Stimulated activated CD8-positive, alpha-beta memory T cell treated with anti-CD3 and anti-CD28 coated beads, Interleukin-4, amount 100 ng/mL, for 48 hours (primary cell): ENCODE measurements around the gene KIF16B.
"Not testable (repeated sequence)": the region's sequence is repeated elsewhere in the genome, so short reads cannot be mapped to it uniquely, and the experiment has no call there.

Experiments
- DNase-seq: peaks from one replicate; pipeline ENCODE4 v3.0.0-alpha.2; 2020

KIF16B gene

DNA sequence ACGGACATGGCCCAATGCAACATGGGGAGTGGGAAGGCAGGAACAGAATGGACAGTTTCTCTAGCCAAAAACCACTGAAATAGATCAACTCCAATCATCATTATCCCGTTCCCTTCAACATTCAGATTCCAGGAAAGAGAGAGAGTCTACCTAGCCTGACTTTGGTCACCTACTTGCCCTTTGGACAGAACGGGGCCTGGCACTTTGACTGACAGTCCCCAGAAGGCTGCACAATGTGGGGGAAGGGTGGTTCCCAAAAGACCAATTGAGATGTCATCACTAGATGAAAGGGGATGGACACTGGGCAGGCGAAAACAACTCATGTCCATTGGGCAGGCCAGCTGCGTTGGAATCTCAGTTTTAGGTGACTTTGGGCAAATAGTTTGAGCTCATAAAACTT lies 15.0 kb upstream of the KIF16B start:
- no peak for DNase-seq

DNA sequence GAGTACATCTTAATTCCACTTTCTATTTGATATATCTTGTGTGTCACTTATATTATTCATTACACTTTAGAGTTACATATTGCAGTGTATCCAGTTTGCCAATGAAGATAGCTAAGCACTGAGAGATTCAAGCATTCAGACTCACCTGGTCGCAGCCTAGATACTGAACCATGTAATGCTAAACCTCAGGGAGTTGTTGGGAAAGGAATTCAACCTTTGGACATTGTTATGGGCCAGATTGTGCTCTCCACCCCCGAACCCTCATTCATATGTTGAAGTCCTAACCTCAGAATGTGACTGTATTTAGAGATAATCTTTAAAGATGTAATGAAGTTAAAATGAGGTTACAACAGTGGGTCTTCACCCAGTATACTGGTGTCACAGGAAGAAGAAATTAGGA lies 13.8 kb upstream of the KIF16B start:
- DNase-seq: no peak

- no peak for DNase-seq
Observed at GRCh38 chr20:16583474-16583873, 10.2 kb upstream of the KIF16B start.

DNA sequence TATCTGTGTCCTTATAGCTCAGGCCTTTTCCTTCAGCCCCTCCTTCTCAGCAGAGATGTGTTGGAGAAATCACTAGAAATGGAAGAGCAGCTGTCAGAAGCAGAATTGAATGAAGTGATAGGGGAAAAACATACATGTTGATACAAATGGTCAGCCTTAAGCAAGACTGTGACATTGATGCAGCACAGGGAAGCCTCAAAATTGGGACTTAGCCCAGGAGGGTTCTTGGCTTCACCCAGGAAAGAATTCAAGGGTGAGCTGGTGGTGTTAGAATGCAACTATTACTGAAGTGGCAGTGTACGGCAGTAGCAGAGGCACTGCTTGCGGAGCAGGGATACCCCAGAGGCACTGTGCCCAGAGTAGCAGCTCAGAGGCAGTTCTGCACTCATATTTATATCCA lies 8.0 kb upstream of the KIF16B start:
- DNase-seq: no peak

DNA sequence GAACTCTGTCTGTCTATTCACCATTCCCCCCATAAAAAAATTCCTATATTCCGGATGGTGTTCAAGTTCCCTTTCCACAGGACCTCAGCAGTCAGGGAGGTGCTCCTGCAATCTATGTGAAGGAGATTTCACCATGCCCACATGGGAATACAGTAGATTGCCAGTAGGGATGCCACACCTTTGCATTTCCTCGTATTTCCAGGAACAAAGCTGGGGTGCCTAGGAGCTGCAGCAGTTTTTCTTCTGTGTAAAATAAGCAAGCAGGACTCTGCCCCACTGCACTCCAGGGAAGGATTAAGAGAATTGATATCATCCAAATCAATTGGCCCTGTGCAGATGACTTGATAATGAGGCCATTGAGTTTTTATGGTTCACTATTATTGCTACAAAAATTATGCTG lies 7.4 kb upstream of the KIF16B start:
- DNase-seq: no peak

DNA sequence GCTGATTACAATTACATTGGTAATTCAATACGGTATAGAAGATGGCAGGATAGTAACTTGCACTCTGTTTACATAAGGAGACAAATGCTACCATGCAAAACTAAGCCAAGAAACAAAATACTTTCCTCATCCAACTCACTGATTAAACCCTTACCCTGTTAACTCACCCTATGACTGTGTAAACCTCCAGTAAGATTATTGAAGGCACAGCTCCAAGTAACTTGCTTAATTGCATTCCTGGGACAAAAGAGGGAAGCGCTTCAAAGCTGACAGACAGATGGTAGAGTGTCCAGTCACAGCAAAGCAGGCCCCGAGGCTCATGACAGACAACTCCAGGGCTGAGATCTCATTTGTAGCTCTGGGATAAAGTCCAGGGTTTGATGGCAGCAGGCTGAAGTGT lies 6.9 kb upstream of the KIF16B start:
- no peak for DNase-seq

- DNase-seq: no peak
Observed at GRCh38 chr20:16576219-16576618, 3.0 kb upstream of the KIF16B start.

- peak; percentile 29 for DNase-seq
Observed at GRCh38 chr20:16575390-16576140, 2.3 kb upstream of the KIF16B start.

GRCh38 chr20:16574656-16575355 lies 1.6 kb upstream of the KIF16B start:
- peak; percentile 86 for DNase-seq

DNA sequence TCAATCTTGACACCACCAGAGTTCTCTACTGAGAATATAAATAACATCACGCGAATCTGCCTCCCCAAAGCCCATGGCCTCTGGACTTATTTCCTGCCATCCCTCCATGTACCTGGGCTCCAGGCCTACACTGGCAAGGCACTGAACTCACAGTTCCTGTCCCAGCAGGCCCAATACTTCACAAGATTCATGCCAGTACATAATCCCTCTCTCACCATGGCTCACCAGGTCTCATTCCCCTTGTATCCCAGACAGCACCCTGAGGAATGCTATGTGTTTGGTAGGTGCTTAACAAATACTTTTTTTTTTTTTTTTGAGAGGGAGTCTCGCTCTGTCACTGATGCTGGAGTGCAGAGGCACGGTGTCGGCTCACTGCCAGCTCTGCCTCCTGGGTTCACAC lies 1.9 kb downstream of the KIF16B start:
- DNase-seq: no peak

DNA sequence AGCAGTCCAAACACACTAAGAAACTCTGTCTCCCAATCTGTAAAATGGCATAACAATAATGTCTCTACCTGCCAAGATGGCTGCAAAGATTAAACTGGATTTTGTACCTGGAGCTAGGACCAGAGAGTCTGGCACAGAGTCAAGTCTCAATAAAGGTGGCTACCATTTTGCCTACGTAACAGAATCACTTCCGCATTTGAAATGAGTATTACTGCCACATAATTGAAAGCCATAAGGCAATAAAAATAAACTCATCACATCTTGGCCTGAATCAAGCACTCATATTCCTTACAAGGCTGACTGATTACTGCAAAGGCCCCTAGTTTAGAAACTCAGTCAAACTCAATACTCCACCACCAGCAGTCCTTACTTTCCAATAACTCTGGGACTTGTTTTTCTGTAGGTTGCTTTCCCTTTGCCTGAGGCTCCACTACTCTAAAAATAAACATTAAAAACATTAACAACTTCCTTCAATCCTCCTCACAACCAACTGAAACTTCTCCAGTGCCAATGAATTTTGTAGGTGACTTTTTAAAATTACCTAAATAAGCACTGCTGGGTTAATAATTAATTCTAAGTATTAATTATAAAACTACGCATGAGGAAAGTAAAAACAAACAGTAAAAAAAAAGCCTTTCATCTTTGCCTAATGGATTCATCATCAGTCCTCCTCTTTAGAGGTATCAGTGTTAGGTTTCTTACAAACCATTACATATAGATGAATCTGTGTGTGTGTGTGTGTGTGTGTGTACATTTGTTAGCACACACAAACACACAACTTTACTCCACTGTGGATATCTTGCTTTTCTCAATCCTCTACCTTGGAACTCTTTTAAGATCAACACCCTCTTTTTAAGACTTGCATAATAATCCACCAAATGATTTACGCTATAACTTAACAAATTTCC lies 3.7 kb downstream of the KIF16B start:
- no peak for DNase-seq

DNA sequence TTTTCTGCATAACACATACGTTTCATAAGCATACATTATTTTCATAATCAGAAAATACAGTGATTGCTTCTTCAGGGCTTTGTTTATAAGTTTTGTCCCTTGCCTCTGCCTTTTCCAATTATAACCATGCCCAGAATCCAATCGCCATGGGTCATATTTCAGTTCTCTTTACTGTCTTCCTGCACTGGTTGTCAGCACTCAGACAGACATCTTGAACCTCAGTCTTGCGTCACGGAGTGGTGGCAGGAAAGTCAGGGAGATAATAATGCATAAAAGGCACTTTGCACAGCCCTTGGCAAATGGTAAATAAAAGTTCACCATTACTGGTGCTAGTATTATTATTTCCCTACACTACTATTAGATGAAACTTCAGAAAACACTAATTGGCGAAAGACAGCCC lies 7.2 kb downstream of the KIF16B start:
- DNase-seq: no peak

DNA sequence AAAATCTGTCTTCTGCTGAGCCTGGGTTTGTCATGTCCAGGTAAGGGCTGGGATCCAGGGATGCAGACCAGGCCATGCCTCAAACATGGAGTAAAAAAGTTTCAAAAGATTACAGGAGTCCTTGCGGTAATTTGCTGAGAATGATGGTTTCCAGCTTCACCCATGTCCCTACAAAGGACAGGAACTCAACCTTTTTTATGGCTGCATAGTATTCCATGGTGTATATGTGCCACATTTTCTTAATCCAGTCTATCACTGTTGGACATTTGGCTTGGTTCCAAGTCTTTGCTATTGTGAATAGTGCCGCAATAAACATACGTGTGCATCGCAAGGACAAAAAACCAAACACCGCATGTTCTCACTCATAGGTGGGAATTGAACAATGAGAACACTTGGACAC lies 9.2 kb downstream of the KIF16B start:
- DNase-seq: not testable (repeated sequence)

- no peak for DNase-seq
Observed at GRCh38 chr20:16563066-16563806, 10.0 kb downstream of the KIF16B start.

GRCh38 chr20:16562259-16562658 lies 11.0 kb downstream of the KIF16B start:
- no peak for DNase-seq

- no peak for DNase-seq
Observed at GRCh38 chr20:16560661-16561060, 12.6 kb downstream of the KIF16B start.

DNA sequence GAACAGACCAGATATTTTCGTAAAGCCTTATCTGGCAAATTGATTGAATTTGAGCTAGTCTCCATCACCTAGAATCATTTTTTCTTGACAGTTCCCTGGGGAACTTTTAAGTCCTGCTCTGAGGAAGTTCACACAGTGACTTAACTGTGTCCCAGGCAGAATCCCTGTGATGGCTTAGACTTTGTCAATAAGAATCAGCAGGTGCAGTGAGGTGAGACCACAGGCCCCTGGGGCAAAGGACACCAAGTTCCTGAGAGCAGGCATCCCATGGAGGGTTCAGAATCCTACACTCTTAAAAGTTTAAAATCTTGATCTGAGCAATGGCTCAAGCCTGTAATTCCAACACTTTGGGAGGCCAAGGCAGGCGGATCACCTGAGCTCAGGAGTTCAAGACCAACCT lies 13.0 kb downstream of the KIF16B start:
- no peak for DNase-seq

DNA sequence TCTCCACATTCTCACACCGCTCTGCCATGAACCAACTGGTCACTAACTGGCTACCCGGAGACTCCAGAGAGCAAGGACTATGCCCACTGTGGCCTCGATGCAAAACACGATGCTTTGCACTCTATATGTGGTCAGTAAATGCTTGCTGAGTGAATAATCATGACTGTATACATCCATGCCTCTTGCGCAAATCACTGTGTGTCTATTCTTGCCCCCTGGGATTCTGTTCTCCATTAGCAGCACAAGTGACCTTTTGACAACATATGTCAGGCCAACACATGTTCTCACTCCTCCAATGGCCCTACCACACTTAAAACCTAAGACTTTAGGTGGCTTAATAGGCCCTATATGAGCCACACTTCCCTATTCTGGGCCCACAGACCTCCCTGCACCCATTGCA lies 16.9 kb downstream of the KIF16B start:
- DNase-seq: no peak

- DNase-seq: no peak
Observed at GRCh38 chr20:16555754-16556153, 17.5 kb downstream of the KIF16B start.

DNA sequence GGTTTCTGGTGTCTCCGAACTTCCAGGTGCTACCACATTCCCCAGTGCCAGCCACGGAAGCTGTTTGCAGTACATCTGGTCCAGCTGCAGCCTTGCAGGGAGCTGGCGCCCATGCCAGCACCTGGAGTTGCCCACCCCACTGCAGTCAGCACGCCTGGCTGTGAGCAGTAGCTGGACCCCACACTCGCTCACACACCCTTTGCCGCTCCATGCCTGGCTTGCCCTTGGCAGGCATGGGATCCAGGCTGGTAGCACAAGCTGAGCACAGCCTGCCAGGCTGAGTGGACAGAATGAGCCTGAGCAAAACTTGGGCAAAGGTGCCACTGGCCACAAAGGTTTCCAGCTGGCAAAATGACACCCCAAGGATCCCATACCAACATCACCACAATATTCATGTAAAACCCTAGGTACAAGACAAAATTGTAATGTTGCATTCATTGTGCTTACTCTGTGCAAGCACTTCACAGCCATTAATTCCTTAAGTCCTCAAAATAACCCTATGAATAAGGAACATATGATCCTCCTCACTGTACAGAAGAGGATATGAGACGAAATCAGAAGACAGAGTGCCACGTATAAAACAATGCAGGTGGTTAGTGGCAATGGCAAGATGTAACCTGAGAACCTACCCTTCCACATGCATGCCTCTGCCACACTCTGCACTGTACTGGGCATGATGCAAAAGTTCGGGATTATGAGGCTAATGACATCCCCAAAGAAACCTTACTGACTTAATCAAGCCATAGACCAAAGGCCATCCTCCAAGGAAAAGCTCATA lies 18.3 kb downstream of the KIF16B start:
- no peak for DNase-seq

DNA sequence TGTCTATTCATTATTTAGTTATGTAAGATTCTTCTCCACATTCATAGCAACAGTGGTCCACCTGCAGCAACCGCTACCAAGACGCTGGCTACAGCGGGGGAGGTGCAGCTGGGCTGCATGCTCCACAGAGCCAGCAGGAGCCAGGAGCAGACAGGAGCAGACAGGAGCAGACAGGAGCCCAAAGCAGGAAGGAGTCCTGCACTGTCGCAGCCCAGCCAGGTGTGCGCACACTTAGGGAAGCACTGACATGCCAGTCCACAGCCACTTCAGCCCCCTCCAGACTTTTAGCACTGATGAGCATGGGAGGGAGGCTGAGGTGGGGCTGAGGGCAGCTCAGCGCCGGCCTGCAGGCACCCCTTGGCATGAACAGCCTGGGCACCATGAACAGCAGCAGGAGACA lies 19.6 kb downstream of the KIF16B start:
- no peak for DNase-seq

GRCh38 chr20:16553101-16553500 lies 20.1 kb downstream of the KIF16B start:
- DNase-seq: no peak
